ENCODE results near the gene OR51M1. TPM values are rescaled to one million over a fixed set of nuclear protein-coding genes. Genes with fewer than 3 reads are reported as not detected.
"Not testable (repeated sequence)": the region's sequence is repeated elsewhere in the genome, so short reads cannot be mapped to it uniquely, and the experiment has no call there.

The OR51M1 gene
- total RNA-seq, 2 experiments from 2014 or later, result not detected

DNA sequence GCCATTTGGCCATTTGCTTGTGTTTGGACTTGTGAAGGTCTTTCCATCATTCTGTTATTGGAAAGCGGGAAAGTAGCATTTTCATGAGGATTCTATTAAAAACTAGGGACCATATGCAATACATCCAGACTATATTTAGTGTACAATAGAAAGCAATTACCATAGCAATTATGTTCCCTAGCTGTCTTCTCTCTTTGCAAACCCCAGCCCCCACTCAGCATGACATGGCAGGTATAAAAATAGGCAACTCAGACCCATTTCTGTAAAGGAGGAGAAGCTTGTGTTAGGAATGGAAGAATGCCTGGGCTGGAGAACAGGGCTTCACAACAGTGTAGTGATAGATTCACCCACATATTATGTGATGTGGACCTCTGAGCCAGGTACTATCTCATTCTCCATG, 19.9 kb upstream of the OR51M1 start:
- H3K27ac Mint-ChIP-seq, result no peak overlapping the region
- DNase-seq, result no peak
- H3K4me1 Mint-ChIP-seq (ENCODE audit: low read depth), result no peaks in the 10 kb centered on the region
- ChIA-PET CTCF (no interaction called here), POLR2A (no interaction called here)
- H3K9me3 Mint-ChIP-seq (ENCODE audit: insufficient read depth), result no peaks in the 10 kb centered on the region
- no peak overlapping the region for H3K4me3 Mint-ChIP-seq
- no peak for ATAC-seq
- peaks cover 2% of the 10 kb centered on the region for H3K27me3 Mint-ChIP-seq (ENCODE audit: low read depth)
- no peaks in the 10 kb centered on the region for H3K36me3 Mint-ChIP-seq (ENCODE audit: low read depth)

DNA sequence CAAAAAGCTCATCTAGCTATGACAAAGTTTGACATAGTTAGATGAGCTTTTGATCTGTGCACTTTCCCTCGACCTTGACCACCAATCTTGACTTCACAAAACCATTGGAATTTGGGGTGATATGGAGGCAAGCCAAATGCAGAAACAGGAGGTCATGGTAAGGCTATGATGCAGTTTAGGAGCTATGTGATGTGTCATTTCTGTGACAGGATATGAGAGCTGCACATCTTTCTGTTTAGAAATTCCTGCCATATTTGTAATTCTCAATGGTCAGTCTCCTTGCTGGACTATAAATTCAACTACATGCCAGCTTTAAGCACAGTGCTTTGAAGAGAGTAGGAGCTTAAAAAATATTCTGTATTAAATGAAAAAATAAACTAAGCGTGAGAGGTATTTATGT, 19.4 kb upstream of the OR51M1 start:
- ChIA-PET CTCF (no interaction called here), POLR2A (no interaction called here)
- no peak overlapping the region for H3K27ac Mint-ChIP-seq
- H3K9me3 Mint-ChIP-seq (ENCODE audit: insufficient read depth), result no peaks in the 10 kb centered on the region
- H3K27me3 Mint-ChIP-seq (ENCODE audit: low read depth), result peaks cover 2% of the 10 kb centered on the region
- ATAC-seq (no peak), DNase-seq (no peak)
- no peaks in the 10 kb centered on the region for H3K4me1 Mint-ChIP-seq (ENCODE audit: low read depth)
- H3K36me3 Mint-ChIP-seq (ENCODE audit: low read depth), result no peaks in the 10 kb centered on the region
- no peak overlapping the region for H3K4me3 Mint-ChIP-seq

DNA sequence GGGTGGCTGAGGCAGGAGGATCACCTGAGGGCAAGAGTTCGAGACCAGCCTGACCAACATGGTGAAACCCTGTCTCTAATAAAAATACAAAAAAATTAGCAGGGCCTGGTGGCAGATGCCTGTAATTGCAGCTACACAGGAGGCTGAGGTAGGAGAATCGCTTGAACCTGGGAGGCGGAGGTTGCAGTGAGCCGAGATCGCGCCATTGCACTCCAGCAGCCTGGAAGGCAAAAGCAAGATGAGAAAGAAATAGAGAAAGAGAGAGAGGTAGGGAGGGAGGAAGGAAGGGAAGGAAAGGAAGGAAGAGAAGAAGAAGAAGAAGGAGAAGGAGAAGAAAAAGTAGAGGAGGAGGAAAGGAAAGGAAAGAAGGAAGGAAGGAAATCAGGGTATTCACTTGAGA, 17.2 kb upstream of the OR51M1 start:
- H3K4me3 Mint-ChIP-seq; H3K36me3 Mint-ChIP-seq (ENCODE audit: low read depth); ATAC-seq; DNase-seq; CTCF ChIA-PET; H3K9me3 Mint-ChIP-seq (ENCODE audit: insufficient read depth); H3K4me1 Mint-ChIP-seq (ENCODE audit: low read depth); H3K27ac Mint-ChIP-seq; H3K27me3 Mint-ChIP-seq (ENCODE audit: low read depth); POLR2A ChIA-PET: not testable (repeated sequence)

DNA sequence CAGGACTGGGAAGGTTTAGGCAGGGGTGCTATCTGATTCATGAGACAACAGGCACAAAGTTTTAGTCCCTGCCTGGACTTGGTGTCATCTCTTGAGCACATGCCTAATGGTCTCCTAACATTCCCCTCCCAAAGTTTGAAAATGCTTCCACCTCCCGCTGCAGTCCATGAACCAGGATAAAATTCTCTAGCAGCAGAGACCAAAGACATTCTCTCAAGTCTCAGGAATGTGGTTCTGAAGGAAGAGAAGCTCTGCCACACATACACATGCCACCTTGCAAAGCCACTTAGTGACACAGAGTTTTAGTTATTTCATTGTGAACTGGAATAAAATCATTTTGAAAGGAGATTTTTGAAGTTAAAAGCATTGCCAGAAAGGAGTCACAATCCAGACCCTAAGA, 16.8 kb upstream of the OR51M1 start:
- ChIA-PET CTCF (no interaction called here), POLR2A (no interaction called here)
- DNase-seq (no peak), ATAC-seq (no peak)
- Mint-ChIP-seq H3K9me3 (ENCODE audit: insufficient read depth) (no peaks in the 10 kb centered on the region), H3K27me3 (ENCODE audit: low read depth) (peaks cover 2% of the 10 kb centered on the region), H3K4me1 (ENCODE audit: low read depth) (no peaks in the 10 kb centered on the region), H3K4me3 (no peak overlapping the region), H3K27ac (no peak overlapping the region), H3K36me3 (ENCODE audit: low read depth) (no peaks in the 10 kb centered on the region)

DNA sequence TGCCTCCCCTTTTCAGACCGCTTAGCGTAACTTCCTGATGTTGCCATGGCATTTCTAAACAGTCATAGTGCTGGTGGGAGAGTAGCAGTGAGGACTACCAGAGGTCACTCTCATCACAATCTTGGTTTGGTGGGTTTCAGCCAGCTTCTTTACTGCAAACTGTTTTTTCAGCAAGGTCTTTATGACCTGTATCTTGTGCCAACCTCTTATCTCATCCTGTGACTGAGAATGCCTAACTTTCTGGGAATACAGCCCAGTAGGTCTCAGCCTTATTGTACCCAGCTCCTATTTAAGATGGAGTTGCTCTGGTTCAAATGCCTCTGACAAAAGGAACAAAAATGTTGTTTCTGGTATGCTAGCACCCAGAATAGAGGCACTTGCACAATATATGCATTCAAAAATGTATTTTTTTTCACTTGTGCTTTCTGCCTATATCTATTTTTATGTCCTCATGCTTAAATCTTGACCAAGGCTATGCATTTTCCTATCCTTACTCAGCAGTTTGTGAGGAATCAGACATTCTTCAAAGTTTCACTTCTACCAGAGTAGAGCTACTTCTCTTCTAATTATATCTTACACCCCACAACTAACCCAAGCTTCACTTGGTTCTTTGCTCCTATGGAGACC, 16.1 kb upstream of the OR51M1 start:
- ChIA-PET POLR2A (no interaction called here), CTCF (no interaction called here)
- H3K9me3 Mint-ChIP-seq (ENCODE audit: insufficient read depth), result no peaks in the 10 kb centered on the region
- H3K27ac Mint-ChIP-seq, result no peak overlapping the region
- H3K4me1 Mint-ChIP-seq (ENCODE audit: low read depth), result no peaks in the 10 kb centered on the region
- DNase-seq (no peak), ATAC-seq (no peak)
- H3K4me3 Mint-ChIP-seq, result no peak overlapping the region
- no peaks in the 10 kb centered on the region for H3K36me3 Mint-ChIP-seq (ENCODE audit: low read depth)
- H3K27me3 Mint-ChIP-seq (ENCODE audit: low read depth), result peaks cover 2% of the 10 kb centered on the region

DNA sequence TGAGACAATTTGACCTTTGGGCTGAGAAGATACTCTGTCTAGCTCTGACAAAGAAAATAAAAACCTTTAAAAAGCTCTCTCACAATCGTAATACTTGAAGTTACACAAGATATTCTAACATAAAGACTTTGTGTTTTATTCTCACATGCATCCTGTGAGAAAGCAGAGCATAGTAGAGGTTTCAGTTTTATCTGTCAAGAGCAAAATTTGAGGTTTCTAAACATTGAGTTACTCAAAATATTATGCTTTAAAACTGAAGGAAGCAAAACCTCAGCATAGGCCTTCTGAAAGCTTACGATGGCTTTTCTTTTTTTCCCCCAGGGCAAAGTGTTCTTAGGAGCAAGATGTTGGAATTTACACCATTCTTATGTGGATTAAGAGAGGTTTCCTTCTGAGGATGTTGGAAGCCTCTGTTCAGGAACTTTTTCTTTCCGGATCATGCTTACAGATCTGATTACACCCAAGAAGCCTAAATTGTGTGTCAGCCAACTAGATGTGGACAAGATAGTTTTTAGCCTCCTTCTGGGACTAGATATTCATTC, 15.0 kb upstream of the OR51M1 start:
- no peak for DNase-seq
- H3K4me3 Mint-ChIP-seq, result no peak overlapping the region
- ChIA-PET POLR2A (no interaction called here), CTCF (no interaction called here)
- peaks cover 2% of the 10 kb centered on the region for H3K27me3 Mint-ChIP-seq (ENCODE audit: low read depth)
- H3K36me3 Mint-ChIP-seq (ENCODE audit: low read depth), result no peaks in the 10 kb centered on the region
- H3K4me1 Mint-ChIP-seq (ENCODE audit: low read depth), result no peaks in the 10 kb centered on the region
- H3K27ac Mint-ChIP-seq, result no peak overlapping the region
- H3K9me3 Mint-ChIP-seq (ENCODE audit: insufficient read depth), result no peaks in the 10 kb centered on the region
- no peak for ATAC-seq

DNA sequence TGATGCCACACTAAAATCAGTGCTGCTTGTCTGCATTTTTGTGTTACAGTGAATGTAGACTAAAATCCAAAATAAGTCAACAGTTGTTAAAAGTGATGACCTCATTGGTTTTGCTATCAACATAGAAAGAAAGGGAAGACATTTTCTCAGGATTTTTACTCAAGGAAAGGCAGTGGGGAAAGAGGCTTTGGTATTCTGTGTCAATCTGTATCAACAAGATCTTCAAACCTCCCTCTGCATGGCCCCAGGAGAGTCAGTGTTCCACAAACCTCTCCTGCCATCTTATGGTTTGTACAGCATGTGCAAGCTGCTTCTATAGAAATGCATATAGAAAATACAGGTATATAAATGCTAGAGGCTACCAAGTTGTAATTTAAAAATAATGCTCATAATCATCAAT, 13.8 kb upstream of the OR51M1 start:
- no peaks in the 10 kb centered on the region for H3K36me3 Mint-ChIP-seq (ENCODE audit: low read depth)

DNA sequence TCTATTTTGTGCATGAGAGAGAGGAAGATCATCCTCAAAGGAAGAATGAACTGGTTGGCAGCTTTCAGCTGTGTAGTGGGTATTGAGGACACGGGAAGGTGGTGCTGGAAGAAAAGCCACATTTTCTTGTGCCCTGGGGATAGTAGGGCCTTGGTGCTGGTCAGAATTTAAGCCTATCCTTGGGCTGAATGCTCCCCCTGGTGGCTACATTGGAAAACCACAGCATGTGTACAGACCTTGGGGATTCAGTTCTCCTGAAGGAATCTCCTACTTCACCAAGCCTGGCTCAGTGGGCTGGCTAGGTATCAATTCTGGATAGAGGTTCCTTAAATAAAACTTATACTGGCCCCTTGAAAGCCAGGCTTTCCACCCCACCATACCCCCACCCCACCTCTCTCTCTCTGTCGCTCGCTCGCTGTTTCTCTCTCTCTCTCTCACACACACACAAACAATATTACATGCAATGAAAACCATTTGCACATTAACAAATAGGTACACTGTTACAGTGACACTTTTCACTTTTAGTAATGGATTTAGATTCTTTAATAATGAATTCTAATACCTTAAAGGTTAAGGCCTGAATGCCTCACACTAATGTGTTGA, 2.8 kb upstream of the OR51M1 start:
- ChIA-PET POLR2A (no interaction called here), CTCF (no interaction called here)
- Mint-ChIP-seq H3K4me1 (ENCODE audit: low read depth) (no peaks in the 10 kb centered on the region), H3K36me3 (ENCODE audit: low read depth) (no peaks in the 10 kb centered on the region), H3K4me3 (no peak overlapping the region), H3K27ac (no peak overlapping the region), H3K9me3 (ENCODE audit: insufficient read depth) (no peaks in the 10 kb centered on the region), H3K27me3 (ENCODE audit: low read depth) (no peaks in the 10 kb centered on the region)
- DNase-seq, result peak; percentile 40
- ATAC-seq, result peak; percentile 44

More for the DNA sequence above, 13.8 kb upstream of the OR51M1 start:
- CTCF ChIA-PET, result no interaction called here
- Mint-ChIP-seq H3K4me3 (no peak overlapping the region), H3K27ac (no peak overlapping the region), H3K9me3 (ENCODE audit: insufficient read depth) (no peaks in the 10 kb centered on the region), H3K27me3 (ENCODE audit: low read depth) (peaks cover 2% of the 10 kb centered on the region), H3K4me1 (ENCODE audit: low read depth) (no peaks in the 10 kb centered on the region)
- ATAC-seq (no peak), DNase-seq (no peak)
- POLR2A ChIA-PET, result no interaction called here

DNA sequence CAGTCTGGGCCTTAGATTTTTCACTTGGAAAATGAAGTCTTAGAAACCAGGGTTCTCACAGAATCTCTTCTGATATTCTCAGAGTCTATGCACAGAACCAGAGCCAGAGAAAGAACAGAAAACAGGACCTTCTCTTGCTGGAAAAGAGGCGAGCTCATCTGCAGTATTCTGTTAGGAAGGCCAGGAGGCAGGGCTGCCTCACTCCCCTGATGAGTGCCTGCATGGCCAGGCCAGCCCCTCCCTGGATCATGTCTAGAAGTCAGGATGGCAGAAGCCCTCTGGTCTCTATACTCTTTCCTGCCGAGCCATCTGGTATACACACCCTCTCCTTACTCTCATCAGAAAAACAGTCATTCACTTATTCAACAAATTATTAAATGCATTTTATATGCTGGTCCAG, 723 bp downstream of the OR51M1 start:
- ATAC-seq, result no peak
- POLR2A ChIA-PET, result no interaction called here
- H3K27ac Mint-ChIP-seq, result no peak overlapping the region
- H3K36me3 Mint-ChIP-seq (ENCODE audit: low read depth), result no peaks in the 10 kb centered on the region
- no peaks in the 10 kb centered on the region for H3K27me3 Mint-ChIP-seq (ENCODE audit: low read depth)
- no peak for DNase-seq
- CTCF ChIA-PET, result no interaction called here
- H3K4me3 Mint-ChIP-seq, result no peak overlapping the region
- H3K9me3 Mint-ChIP-seq (ENCODE audit: insufficient read depth), result no peaks in the 10 kb centered on the region
- no peaks in the 10 kb centered on the region for H3K4me1 Mint-ChIP-seq (ENCODE audit: low read depth)

DNA sequence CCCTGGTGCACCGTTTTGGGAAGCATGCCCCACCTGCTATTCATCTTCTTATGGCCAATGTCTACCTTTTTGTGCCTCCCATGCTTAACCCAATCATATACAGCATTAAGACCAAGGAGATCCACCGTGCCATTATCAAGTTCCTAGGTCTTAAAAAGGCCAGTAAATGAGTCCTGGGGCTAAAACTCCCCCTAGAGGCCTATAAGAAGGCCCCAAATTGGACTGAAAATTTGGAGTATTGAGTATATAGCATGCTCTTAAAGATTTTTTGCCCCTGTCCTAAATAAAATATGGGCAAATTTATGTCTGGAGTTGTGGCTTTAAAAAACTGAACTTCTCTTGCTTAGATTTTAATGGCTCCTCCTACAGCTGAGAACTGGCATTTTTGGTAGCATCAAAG, 6.6 kb downstream of the OR51M1 start:
- H3K27ac Mint-ChIP-seq, result no peak overlapping the region
- H3K9me3 Mint-ChIP-seq (ENCODE audit: insufficient read depth), result no peaks in the 10 kb centered on the region
- H3K36me3 Mint-ChIP-seq (ENCODE audit: low read depth), result no peaks in the 10 kb centered on the region
- no peaks in the 10 kb centered on the region for H3K4me1 Mint-ChIP-seq (ENCODE audit: low read depth)
- H3K27me3 Mint-ChIP-seq (ENCODE audit: low read depth), result peaks cover 3% of the 10 kb centered on the region
- no peak for ATAC-seq
- no peak overlapping the region for H3K4me3 Mint-ChIP-seq
- CTCF ChIA-PET, result no interaction called here
- POLR2A ChIA-PET, result no interaction called here
- DNase-seq, result no peak

DNA sequence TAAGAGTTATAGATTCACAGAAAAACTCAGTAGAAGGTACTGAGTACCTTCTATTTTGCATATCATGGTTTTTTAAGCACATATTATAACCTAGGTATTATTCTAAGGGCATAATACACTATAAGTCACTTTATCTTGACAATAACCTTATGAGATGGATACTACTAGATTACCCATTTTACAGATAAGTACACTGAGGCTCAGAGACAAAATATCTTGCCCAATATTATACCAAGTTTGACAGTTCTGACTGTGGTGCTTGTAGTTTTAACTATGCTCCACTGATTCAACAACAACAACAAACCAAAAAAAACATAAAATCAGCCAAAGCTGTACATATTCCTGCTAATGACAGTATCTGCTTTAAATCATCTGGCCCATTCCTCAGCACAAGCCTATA, 10.5 kb downstream of the OR51M1 start:
- H3K9me3 Mint-ChIP-seq (ENCODE audit: insufficient read depth), result no peaks in the 10 kb centered on the region
- H3K4me1 Mint-ChIP-seq (ENCODE audit: low read depth), result no peaks in the 10 kb centered on the region
- no peak overlapping the region for H3K4me3 Mint-ChIP-seq
- POLR2A ChIA-PET, result no interaction called here
- no peak for DNase-seq
- peaks cover 3% of the 10 kb centered on the region for H3K27me3 Mint-ChIP-seq (ENCODE audit: low read depth)
- H3K27ac Mint-ChIP-seq, result no peak overlapping the region
- CTCF ChIA-PET, result no interaction called here
- H3K36me3 Mint-ChIP-seq (ENCODE audit: low read depth), result no peaks in the 10 kb centered on the region
- no peak for ATAC-seq

DNA sequence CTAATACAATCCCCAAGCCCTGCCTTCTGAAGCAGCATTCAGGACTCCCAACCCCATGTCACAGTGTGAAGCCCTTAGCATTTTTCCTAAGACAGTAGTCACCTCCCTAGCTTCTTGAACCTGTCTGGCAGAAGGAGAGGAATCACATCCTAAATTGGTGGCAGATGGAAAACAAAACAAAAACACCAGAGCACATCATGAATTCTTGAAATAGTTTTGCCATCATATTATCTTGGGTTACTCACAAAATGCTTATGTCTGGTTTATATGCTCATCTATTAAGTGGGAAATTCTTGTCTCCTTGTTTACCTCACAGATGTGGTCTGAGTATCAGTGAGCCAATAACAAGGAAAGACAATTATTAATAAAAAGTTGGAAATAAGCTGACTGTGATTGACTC, 15.3 kb downstream of the OR51M1 start:
- ATAC-seq (no peak), DNase-seq (no peak)
- Mint-ChIP-seq H3K36me3 (ENCODE audit: low read depth) (no peaks in the 10 kb centered on the region), H3K4me3 (no peak overlapping the region), H3K9me3 (ENCODE audit: insufficient read depth) (peaks cover 4% of the 10 kb centered on the region), H3K27me3 (ENCODE audit: low read depth) (peaks cover 3% of the 10 kb centered on the region), H3K4me1 (ENCODE audit: low read depth) (no peaks in the 10 kb centered on the region), H3K27ac (no peak overlapping the region)
- CTCF ChIA-PET, result no interaction called here
- POLR2A ChIA-PET, result no interaction called here

DNA sequence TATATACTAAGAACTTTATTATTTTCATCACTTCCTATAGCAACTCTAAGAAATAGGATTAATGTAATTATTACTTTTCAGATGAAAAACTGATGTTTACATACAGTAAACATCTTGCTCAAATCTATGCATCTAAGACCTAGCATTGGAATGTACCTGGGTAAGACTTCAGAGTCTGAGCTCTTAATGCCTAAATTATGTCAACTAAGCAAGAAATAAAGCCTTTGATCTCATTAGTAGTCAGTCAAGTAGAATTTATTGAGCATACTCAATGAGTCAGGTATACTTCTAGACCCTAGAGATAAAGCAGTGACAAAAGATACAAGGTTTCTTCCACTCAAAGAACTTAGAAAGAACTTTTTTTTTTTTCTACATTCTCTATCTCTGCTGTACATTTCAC, 21.6 kb downstream of the OR51M1 start:
- peaks cover 4% of the 10 kb centered on the region for H3K9me3 Mint-ChIP-seq (ENCODE audit: insufficient read depth)
- H3K4me1 Mint-ChIP-seq (ENCODE audit: low read depth), result no peaks in the 10 kb centered on the region
- no peak overlapping the region for H3K27ac Mint-ChIP-seq
- DNase-seq, result no peak
- no peaks in the 10 kb centered on the region for H3K27me3 Mint-ChIP-seq (ENCODE audit: low read depth)
- ChIA-PET CTCF (no interaction called here), POLR2A (interaction anchor here (0.7 kb wide), 1 partner anchor 242 kb away, joined by 3 read pairs; no protein-coding TSS in a partner anchor)
- H3K36me3 Mint-ChIP-seq (ENCODE audit: low read depth), result no peaks in the 10 kb centered on the region
- no peak for ATAC-seq
- H3K4me3 Mint-ChIP-seq, result no peak overlapping the region
